Activated CD8-positive, alpha-beta T cell treated with anti-CD3 and anti-CD28 coated beads for 36 hours (primary cell): ENCODE measurements around the gene B3GAT3. TPM values are rescaled to one million over a fixed set of nuclear protein-coding genes. Genes with fewer than 3 reads are reported as not detected.

Experiments used
- ATAC-seq: fragments of 200-7000 bp; cut with Tn5 transposase; one replicate; pipeline ENCODE4 v1.10.0; 2021; ENCODE audit warnings: mild to moderate bottlenecking, moderate library complexity
- CTCF ChIA-PET: fragments of 350-600 bp; sonication (Branson Sonifier 250); formaldehyde crosslinking; loops from one replicate; lab custom pipeline; 2021; ENCODE audit warnings: antibody characterized with exemption; lab: Charles Lee
- POLR2A ChIA-PET: fragments of 350-600 bp; sonication (Branson Sonifier 250); formaldehyde crosslinking; loops from one replicate; lab custom pipeline; 2021; ENCODE audit warnings: antibody characterized with exemption; lab: Charles Lee
- DNase-seq: peaks from one replicate; pipeline ENCODE4 v3.0.0-alpha.2; 2020
- H3K27ac Mint-ChIP-seq: one replicate; pipeline ENCODE4 v1.8.0; 2021; ENCODE audit warnings: mild to moderate bottlenecking, mixed read lengths
- H3K27me3 Mint-ChIP-seq: one replicate; pipeline ENCODE4 v1.8.0; 2021; ENCODE audit warnings: mixed read lengths
- H3K36me3 Mint-ChIP-seq: one replicate; pipeline ENCODE4 v1.8.0; 2021; ENCODE audit warnings: low read depth, mixed read lengths
- H3K4me1 Mint-ChIP-seq: one replicate; pipeline ENCODE4 v1.8.0; 2021; ENCODE audit warnings: low read depth, mixed read lengths
- H3K4me3 Mint-ChIP-seq: one replicate; pipeline ENCODE4 v1.8.0; 2021; ENCODE audit warnings: mild to moderate bottlenecking, moderate library complexity, mixed read lengths
- H3K9me3 Mint-ChIP-seq: one replicate; pipeline ENCODE4 v1.8.0; 2021; ENCODE audit warnings: mixed read lengths
- intact Hi-C: fragments of 100-400 bp; cut with micrococcal nuclease; formaldehyde crosslinking; loops from one replicate; pipeline ENCODE4 v1.10.0; 2022
- total RNA-seq, 2 experiments: library from RNA; stranded (reverse); gene quantifications; one replicate each; pipeline ENCODE4 v1.2.3, GENCODE V29; 2021
- TF ChIP-seq, protein P1 (sequence below): fragments of 200-600 bp; IDR thresholded peaks from one replicate; pipeline ENCODE4 v1.8.0; 2022; ENCODE audit warnings: antibody characterized with exemption, mild to moderate bottlenecking

The B3GAT3 gene
- total RNA-seq, 2 experiments from 2014 or later = 59.1 to 61.4 TPM

DNA sequence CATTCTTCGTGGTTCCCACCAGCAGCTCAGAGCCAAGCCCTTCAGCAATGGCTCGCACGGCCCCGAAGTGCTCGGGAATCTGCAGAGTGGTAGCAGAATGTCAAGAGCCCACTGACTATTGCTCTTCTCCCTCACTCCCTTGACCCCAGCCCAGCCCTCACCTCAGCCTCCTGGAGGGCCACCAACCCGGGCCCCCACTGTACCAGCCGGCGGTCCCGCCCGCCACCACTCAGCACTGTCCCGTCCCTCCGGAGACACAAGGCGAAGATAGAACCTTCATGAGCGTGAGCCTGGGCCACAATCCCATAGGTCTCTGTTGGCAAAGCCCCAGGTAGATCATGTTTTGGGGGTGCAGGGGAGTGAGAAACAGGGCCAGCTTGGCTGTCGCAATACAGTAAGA, 15.9 kb downstream of the B3GAT3 start:
- H3K36me3 Mint-ChIP-seq = peaks cover 62% of the 10 kb centered on the region
- H3K4me3 Mint-ChIP-seq = no peak overlapping the region
- DNase-seq (no peak), ATAC-seq (no peak)
- no peak overlapping the region for H3K27ac Mint-ChIP-seq
- ChIA-PET POLR2A (interaction anchor here (0.9 to 1.8 kb wide), 4 partner anchors 12 to 73 kb away, joined by 3 to 5 read pairs (median 4); partner anchors contain the start of genes TUT1 and UBXN1), CTCF (interaction anchor here (1.2 kb wide), 1 partner anchor 14 kb away, joined by 3 read pairs; the partner anchor contains the start of gene TUT1)
- intact Hi-C loops = no loop called here
- TF ChIP-seq, protein P1, sequence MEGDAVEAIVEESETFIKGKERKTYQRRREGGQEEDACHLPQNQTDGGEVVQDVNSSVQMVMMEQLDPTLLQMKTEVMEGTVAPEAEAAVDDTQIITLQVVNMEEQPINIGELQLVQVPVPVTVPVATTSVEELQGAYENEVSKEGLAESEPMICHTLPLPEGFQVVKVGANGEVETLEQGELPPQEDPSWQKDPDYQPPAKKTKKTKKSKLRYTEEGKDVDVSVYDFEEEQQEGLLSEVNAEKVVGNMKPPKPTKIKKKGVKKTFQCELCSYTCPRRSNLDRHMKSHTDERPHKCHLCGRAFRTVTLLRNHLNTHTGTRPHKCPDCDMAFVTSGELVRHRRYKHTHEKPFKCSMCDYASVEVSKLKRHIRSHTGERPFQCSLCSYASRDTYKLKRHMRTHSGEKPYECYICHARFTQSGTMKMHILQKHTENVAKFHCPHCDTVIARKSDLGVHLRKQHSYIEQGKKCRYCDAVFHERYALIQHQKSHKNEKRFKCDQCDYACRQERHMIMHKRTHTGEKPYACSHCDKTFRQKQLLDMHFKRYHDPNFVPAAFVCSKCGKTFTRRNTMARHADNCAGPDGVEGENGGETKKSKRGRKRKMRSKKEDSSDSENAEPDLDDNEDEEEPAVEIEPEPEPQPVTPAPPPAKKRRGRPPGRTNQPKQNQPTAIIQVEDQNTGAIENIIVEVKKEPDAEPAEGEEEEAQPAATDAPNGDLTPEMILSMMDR = no peak
- H3K4me1 Mint-ChIP-seq = peaks cover 46% of the 10 kb centered on the region
- no peaks in the 10 kb centered on the region for H3K9me3 Mint-ChIP-seq
- H3K27me3 Mint-ChIP-seq = no peaks in the 10 kb centered on the region

DNA sequence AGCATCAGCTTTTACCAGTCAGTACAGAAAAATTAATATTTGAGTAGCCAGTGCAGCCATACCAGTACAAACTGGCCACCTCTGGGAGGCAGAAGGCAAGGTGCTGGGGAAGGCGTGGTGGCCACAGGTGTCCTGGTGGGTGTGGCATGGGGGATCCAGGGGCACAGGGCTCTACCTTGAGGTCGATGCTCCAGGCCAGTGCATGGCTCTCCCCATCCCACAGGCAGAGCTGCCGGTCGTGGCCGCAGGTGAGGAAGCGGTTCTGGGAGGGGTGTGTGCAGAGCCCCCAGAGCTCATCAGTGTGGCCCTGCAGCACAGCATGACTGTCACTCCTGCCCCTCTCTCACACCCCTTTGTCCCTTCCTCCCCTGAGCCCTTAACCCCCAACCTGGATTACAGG, 16.3 kb downstream of the B3GAT3 start:
- POLR2A ChIA-PET = interaction anchor here (0.9 to 1.8 kb wide), 5 partner anchors 12 to 74 kb away, joined by 3 to 5 read pairs (median 4); partner anchors contain the start of genes TUT1 and UBXN1
- CTCF ChIA-PET = interaction anchor here (1.2 kb wide), 1 partner anchor 14 kb away, joined by 3 read pairs; the partner anchor contains the start of gene TUT1
- H3K4me1 Mint-ChIP-seq = peaks cover 43% of the 10 kb centered on the region
- H3K27ac Mint-ChIP-seq = no peak overlapping the region
- no peak for ATAC-seq
- H3K4me3 Mint-ChIP-seq = no peak overlapping the region
- peaks cover 64% of the 10 kb centered on the region for H3K36me3 Mint-ChIP-seq
- H3K27me3 Mint-ChIP-seq = no peaks in the 10 kb centered on the region
- no peak for DNase-seq
- TF ChIP-seq, protein P1 = no peak
- H3K9me3 Mint-ChIP-seq = no peaks in the 10 kb centered on the region
- intact Hi-C loops = no loop called here

GRCh38 chr11:62604460-62605120, 17.2 kb downstream of the B3GAT3 start:
- DNase-seq = no peak
- peaks cover 66% of the 10 kb centered on the region for H3K36me3 Mint-ChIP-seq
- H3K27ac Mint-ChIP-seq = no peak overlapping the region
- no peak overlapping the region for H3K4me3 Mint-ChIP-seq
- peaks cover 43% of the 10 kb centered on the region for H3K4me1 Mint-ChIP-seq
- H3K27me3 Mint-ChIP-seq = no peaks in the 10 kb centered on the region
- ATAC-seq = no peak
- TF ChIP-seq, protein P1 = no peak
- POLR2A ChIA-PET = interaction anchor here (0.8 to 2.4 kb wide), 8 partner anchors 9 to 75 kb away, joined by 3 to 24 read pairs (median 5); partner anchors contain the start of genes C11orf98, CSKMT, LBHD1 and TUT1
- intact Hi-C loops = no loop called here
- H3K9me3 Mint-ChIP-seq = no peaks in the 10 kb centered on the region
- CTCF ChIA-PET = interaction anchor here (1.1 kb wide), 1 partner anchor 180 kb away, joined by 3 read pairs; no protein-coding TSS in a partner anchor

- no peak overlapping the region for H3K27ac Mint-ChIP-seq
- peaks cover 65% of the 10 kb centered on the region for H3K36me3 Mint-ChIP-seq
- ChIA-PET POLR2A (interaction anchor here (0.8 to 2.4 kb wide), 9 partner anchors 8 to 120 kb away, joined by 3 to 24 read pairs (median 5); partner anchors contain the start of genes C11orf98, CSKMT, LBHD1 and TUT1), CTCF (interaction anchor here (1.1 to 1.4 kb wide), 4 partner anchors 8 to 179 kb away, joined by 3 to 4 read pairs (median 3); no protein-coding TSS in a partner anchor)
- ATAC-seq (no peak), DNase-seq (no peak)
- TF ChIP-seq, protein P1 = no peak
- no peaks in the 10 kb centered on the region for H3K27me3 Mint-ChIP-seq
- H3K4me1 Mint-ChIP-seq = peaks cover 42% of the 10 kb centered on the region
- no peak overlapping the region for H3K4me3 Mint-ChIP-seq
- H3K9me3 Mint-ChIP-seq = no peaks in the 10 kb centered on the region
- intact Hi-C loops = no loop called here
These were observed 17.9 kb downstream of the B3GAT3 start for GRCh38 chr11:62603776-62604299.
